ENCODE measurements around the gene SERTAD3.

DNA sequence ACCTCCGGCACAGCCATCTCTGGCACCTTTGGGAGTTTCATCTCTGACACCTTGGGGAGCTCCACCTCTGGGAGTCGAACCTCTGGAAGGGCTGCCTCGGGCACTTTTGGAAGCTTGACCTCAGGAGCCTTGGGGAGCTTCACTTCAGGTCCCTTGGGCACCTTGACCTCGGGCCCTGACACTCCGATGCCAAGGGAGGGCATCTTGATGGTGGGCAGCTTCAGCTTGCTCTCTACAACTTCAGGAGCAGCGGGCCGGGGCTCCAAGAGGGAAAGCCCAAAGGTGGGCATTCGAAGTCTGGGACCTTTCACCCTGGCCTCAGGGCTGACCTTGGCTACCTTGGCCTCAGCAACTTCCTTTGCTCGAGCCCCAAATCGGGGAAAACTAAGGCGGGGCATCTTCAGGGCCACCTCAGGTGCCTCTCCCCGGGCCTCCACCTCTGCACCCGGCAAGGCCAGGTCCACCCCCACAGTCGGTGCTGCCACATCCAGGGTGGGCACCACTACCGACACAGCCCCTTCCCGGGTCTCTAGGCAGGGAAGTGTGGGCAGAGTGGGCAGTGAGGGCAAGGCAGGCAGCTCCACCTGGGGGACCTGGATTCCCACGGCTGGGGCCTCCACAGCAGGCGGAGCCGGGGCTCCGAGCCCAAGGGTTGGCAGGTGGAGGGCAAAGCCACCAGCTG is 47.1 kb downstream of the SERTAD3 start:
- TF ChIP-seq CTCF (IDR thresholded peaks at IDR 0.05; ENCODE audit: extremely low read depth in 1 of 2, insufficient read depth in 1 of 2, low read depth in 1 of 2, low read length in 2 of 2) (no peak), EZH2 (IDR thresholded peaks at IDR 0.05; ENCODE audit: borderline replicate concordance, low read depth, low read length, severe bottlenecking) (no peak), POLR2A (IDR thresholded peaks at IDR 0.05; ENCODE audit: low read depth, low read length) (no peak), MAX (IDR thresholded peaks at IDR 0.05; ENCODE audit: insufficient read depth, insufficient read length) (no peak), GATA2 (IDR thresholded peaks at IDR 0.05; ENCODE audit: insufficient read depth, insufficient read length, low read depth, low read length) (no peak), POLR2AphosphoS5 (IDR thresholded peaks at IDR 0.05; ENCODE audit: insufficient read depth, low read depth, low read length) (no peak), MYC (IDR thresholded peaks at IDR 0.05; ENCODE audit: low read depth, low read length) (no peak)

Measured in endothelial cell of umbilical vein (primary cell).